Anterior cingulate cortex (tissue), 58 donors: Measurements from ENCODE around the gene CSTB.

Experiments used
- DNase-seq, 58 donors: peaks; one replicate each; lab custom pipeline; 2025; lab: John Stamatoyannopoulos, UW

CSTB gene

DNA sequence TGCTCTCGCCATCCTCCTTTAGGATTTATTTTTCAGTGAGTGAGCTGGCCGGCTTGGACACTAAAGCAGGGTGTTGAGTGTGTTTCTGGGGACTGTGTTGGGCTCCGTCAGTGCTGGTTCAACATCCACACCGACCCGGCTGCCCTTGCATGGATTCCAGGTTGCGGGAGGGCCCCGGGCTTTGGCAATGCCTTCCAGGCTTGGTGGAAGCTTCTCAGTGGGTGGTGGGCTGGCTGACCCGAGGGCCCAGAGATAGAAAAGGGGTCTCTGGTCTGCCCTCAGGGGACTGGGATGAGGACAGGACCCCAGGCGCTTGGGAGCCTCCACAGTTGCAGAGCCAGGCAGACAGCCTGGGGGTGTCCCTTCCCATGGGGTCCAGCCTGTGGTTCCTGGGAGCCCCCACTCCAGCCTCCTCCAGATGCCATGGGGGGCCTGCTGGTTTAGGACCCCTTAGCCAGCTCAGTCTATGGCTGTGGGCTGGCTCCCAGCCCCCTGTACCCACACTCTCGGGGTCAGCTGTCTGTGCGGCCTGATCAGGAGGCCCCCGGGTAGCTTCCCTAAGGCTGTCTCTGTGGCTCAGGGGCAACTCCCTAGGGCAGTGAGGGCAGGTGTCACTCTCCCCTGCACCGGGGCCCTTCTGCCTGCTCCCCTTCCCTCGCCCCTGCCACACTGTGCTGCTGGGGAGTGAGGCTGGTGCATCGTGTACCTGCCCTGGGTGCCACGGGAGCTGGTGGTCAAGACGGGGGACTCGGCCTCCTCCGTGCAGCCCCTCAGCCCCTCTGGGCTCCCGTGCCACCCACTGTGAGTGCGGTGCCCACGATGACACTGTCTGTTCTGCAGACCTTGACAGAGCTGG, 40.6 kb downstream of the CSTB start:
- peak in 1 of 58 donors; percentile 59 for DNase-seq

GRCh38 chr21:43734928-43735229, 41.2 kb downstream of the CSTB start:
- DNase-seq, result peak in 38 of 58 donors; percentile 14 to 86 (median 53)

GRCh38 chr21:43734131-43734927, 41.8 kb downstream of the CSTB start:
- peak in 1 of 58 donors; percentile 48 for DNase-seq

- peak in 21 of 58 donors; percentile 21 to 73 (median 50) for DNase-seq
Observed at GRCh38 chr21:43733529-43734071, 42.5 kb downstream of the CSTB start.

GRCh38 chr21:43733060-43733459, 43.0 kb downstream of the CSTB start:
- DNase-seq, result no peak

- peak in 45 of 58 donors; percentile 26 to 79 (median 55) for DNase-seq
Observed at GRCh38 chr21:43731891-43732711, 44.0 kb downstream of the CSTB start.

DNA sequence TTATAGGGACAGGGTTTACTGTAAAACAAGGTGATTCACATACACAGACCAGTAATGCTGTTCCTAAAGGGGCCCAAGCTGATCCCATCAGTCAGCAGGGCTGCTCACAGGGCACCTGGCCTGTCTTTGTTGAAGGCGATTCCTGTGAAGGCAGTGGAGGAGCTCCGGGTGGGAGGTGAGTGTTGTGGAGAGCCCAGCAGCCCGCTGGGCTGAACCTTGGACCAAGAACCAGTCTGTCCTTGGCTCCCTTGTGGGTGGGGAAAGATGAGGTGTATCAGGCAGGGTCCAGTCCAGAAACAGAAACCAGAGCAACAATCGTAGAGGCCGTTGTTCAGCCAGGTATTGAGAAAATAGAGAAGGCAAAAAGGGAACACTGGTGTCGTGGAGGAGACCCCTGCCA, 44.6 kb downstream of the CSTB start:
- DNase-seq, result no peak

- peak; percentile 48 to 98 (median 89) for DNase-seq
Observed at GRCh38 chr21:43728467-43729390, 47.4 kb downstream of the CSTB start.

- no peak for DNase-seq
Observed at GRCh38 chr21:43728154-43728466, 48.0 kb downstream of the CSTB start.

- DNase-seq, result peak in 37 of 58 donors; percentile 26 to 82 (median 56)
Observed at GRCh38 chr21:43727519-43728153, 48.5 kb downstream of the CSTB start.

GRCh38 chr21:43726686-43727518, 49.2 kb downstream of the CSTB start:
- DNase-seq, result peak in 18 of 58 donors; percentile 15 to 82 (median 58)
